Iris pigment epithelial cell (primary cell): ENCODE measurements around the gene DST.
"Not testable (repeated sequence)": the region's sequence is repeated elsewhere in the genome, so short reads cannot be mapped to it uniquely, and the experiment has no call there.

Source experiments
- DNase-seq: peaks from one replicate; pipeline ENCODE4 v3.0.0-alpha.2; 2011; ENCODE audit warnings: low read depth

DST gene

GRCh38 chr6:56515081-56515905 is 127.4 kb downstream of the DST start:
- no peak for DNase-seq

- no peak for DNase-seq
Observed at GRCh38 chr6:56514395-56514794, 128.3 kb downstream of the DST start.

GRCh38 chr6:56513631-56514030 is 129.1 kb downstream of the DST start:
- DNase-seq, result no peak

GRCh38 chr6:56511591-56511990 is 131.1 kb downstream of the DST start:
- DNase-seq, result no peak

- no peak for DNase-seq
Observed at GRCh38 chr6:56510984-56511531, 131.6 kb downstream of the DST start.

GRCh38 chr6:56509031-56509430 is 133.7 kb downstream of the DST start:
- no peak for DNase-seq

- DNase-seq, result no peak
Observed at GRCh38 chr6:56507517-56507916, 135.2 kb downstream of the DST start.

GRCh38 chr6:56505512-56506260 is 137.0 kb downstream of the DST start:
- DNase-seq, result no peak

GRCh38 chr6:56501993-56502392 is 140.7 kb downstream of the DST start:
- no peak for DNase-seq

- no peak for DNase-seq
Observed at GRCh38 chr6:56499095-56499494, 143.6 kb downstream of the DST start.

GRCh38 chr6:56497691-56498090 is 145.0 kb downstream of the DST start:
- DNase-seq, result no peak

GRCh38 chr6:56497240-56497639 is 145.4 kb downstream of the DST start:
- DNase-seq, result no peak

GRCh38 chr6:56496650-56497049 is 146.0 kb downstream of the DST start:
- not testable (repeated sequence) for DNase-seq

GRCh38 chr6:56495654-56496053 is 147.0 kb downstream of the DST start:
- no peak for DNase-seq

GRCh38 chr6:56491606-56492328 is 150.9 kb downstream of the DST start:
- peak; percentile 25 for DNase-seq

GRCh38 chr6:56490993-56491392 is 151.7 kb downstream of the DST start:
- DNase-seq, result peak; percentile 79

GRCh38 chr6:56489559-56489958 is 153.1 kb downstream of the DST start:
- DNase-seq, result no peak

- no peak for DNase-seq
Observed at GRCh38 chr6:56488281-56488680, 154.4 kb downstream of the DST start.

- no peak for DNase-seq
Observed at GRCh38 chr6:56486681-56487080, 156.0 kb downstream of the DST start.

GRCh38 chr6:56484669-56485068 is 158.0 kb downstream of the DST start:
- DNase-seq, result peak; percentile 64

GRCh38 chr6:56483929-56484328 is 158.8 kb downstream of the DST start:
- peak; percentile 25 for DNase-seq

GRCh38 chr6:56482525-56482924 is 160.2 kb downstream of the DST start:
- DNase-seq, result no peak
